Measurements from ENCODE around the gene HBM.
"Not testable (repeated sequence)": the region's sequence is repeated elsewhere in the genome, so short reads cannot be mapped to it uniquely, and the experiment has no call there.

The HBM gene

DNA sequence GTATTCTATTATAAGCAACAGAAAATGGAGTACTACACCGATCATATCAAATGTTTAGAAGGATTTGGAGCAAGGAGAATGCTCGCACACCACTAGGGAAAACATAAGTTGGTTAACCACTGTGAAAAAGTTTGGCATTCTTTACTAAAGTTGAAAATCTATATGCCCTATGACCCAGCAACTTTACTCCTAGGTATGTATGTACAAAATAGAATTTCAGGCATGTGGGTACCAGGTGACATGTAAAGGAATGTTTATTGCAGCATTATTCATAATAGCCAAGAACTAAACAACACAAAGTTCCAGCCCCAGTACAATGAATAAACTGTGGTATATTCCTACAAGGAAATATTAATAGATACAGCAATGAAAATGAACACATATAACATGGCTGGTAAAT, 19.1 kb upstream of the HBM start:
- no peak overlapping the region for H3K4me3 ChIP-seq (ENCODE audit: low read length)
- no peak for TF ChIP-seq CTCF (conservative IDR thresholded peaks at IDR 0.05; ENCODE audit: low read depth, low read length)
- no peak for DNase-seq (ENCODE audit: low read depth)

DNA sequence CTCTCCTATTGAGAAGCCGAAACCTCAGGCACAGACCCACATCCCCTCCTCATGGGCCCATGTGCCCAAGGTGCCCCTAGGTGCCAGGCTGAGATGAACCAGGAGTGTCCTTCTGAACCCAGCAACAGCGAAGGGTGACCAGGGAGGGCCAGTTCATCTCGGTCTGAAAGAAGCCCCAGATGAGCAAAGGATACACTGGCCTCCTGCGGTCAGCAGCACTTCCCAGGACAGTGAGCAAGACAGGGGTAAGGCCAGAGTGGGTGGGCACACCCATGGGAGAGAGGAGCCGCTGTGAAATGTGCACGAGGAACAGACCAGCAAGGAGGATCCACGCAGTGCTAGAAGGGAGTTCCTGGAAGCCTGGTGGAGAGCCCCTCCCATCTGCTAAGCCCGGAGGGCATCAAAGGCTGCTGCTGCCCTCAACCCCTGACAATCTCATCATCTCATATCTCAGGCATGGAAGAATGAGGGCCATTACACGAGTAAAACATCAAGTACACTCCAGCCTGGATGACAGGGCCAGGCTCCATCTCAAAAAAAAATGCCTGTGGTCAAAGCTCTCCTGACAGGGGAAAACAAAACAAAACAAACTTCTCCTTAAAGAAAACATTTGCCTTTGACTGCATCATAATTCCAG, 16.6 kb upstream of the HBM start:
- DNase-seq (ENCODE audit: low read depth), result no peak
- TF ChIP-seq CTCF (conservative IDR thresholded peaks at IDR 0.05; ENCODE audit: low read depth, low read length), result no peak
- no peak overlapping the region for H3K4me3 ChIP-seq (ENCODE audit: low read length)

DNA sequence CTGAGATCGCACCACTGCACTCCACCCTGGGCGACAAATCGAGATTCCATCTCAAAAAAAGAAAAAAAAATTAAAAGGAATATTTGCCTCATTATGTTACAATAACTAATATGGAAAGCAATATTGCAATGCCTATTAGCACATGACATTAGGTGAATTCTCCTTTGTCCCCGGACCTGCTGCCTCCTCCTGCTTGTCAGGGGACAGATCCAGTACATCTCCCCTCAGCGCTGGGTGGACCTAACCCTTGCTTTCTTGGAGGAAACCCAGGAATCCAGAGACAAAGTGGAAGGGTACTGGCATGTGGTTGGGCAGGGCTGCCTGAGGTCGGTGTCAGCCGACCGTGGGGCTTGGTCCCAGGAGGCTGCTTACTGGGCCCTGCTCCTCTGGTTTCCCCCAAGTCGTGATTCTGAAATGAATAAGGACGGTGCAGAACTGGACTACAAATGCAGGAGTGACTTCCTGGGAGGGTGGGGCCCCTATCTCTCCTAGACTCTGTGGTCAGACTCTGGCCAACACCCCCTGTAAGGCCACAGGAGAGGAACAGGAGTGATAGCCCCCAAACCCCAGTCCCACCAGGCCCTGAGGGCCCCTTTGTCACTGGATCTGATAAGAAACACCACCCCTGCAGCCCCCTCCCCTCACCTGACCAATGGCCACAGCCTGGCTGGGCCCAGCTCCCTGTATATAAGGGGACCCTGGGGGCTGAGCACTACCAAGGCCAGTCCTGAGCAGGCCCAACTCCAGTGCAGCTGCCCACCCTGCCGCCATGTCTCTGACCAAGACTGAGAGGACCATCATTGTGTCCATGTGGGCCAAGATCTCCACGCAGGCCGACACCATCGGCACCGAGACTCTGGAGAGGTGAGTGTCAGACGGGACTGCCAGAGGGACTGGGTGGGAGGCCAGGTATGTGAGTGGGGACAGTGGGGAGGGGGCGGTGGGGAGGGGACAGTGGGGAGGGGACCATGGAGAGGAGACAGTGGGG, 13.3 kb upstream of the HBM start, which contains the start of gene HBZ:
HBZ (plus strand) TSS at position 504 of the 988 bp plus-strand sequence; CDS start at position 770, 266 bp downstream.
- no peak within 1 kb of the TSS for H3K4me3 ChIP-seq (ENCODE audit: low read length)
- no peak for TF ChIP-seq CTCF (conservative IDR thresholded peaks at IDR 0.05; ENCODE audit: low read depth, low read length)
- DNase-seq (ENCODE audit: low read depth), result no peak

DNA sequence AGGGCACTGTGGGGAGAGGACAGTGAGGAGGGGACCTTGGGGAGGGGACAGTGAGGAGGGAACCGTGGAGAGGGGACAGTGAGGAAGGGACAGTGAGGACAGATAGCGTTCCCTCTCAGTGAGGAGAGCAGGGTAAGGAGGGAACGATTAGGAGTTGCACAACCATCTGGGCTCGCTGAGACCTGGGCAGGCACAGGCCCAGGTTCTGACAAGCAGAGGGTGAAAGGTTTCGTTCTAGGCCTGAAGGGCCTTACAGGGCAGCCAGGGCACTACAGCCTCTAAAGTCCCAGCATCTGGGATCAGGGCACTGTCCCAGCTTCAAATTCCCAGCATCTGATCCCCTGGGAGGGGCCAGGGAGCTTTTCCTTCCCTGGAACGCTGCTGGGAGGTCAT, 12.7 kb upstream of the HBM start:
- not testable (repeated sequence) for DNase-seq (ENCODE audit: low read depth); H3K4me3 ChIP-seq (ENCODE audit: low read length)

DNA sequence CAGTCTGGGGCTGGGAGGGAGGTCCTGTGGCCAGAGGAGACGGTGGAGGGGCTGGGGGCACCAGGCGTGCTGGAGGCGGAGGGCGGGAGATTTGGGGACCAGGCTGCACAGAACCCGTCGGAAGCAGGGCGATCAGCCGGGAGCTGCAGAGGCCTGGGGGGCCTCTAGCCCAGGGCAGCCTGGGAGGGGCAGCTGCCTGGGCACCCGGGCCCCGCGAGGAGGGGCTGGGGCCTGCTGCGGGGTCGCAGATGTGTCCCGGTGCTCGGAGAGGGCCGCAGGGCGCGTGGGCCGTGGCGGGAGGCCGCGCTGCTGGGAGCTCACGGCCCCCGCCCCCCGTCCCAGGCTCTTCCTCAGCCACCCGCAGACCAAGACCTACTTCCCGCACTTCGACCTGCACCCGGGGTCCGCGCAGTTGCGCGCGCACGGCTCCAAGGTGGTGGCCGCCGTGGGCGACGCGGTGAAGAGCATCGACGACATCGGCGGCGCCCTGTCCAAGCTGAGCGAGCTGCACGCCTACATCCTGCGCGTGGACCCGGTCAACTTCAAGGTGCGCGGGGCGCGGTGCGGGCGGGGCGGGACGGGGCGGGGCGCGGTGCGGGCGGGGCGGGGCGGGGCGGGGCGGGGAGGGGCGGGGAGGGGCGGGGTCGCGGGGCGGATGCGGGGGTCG, 12.1 kb upstream of the HBM start:
- not testable (repeated sequence) for H3K4me3 ChIP-seq (ENCODE audit: low read length); DNase-seq (ENCODE audit: low read depth)

DNA sequence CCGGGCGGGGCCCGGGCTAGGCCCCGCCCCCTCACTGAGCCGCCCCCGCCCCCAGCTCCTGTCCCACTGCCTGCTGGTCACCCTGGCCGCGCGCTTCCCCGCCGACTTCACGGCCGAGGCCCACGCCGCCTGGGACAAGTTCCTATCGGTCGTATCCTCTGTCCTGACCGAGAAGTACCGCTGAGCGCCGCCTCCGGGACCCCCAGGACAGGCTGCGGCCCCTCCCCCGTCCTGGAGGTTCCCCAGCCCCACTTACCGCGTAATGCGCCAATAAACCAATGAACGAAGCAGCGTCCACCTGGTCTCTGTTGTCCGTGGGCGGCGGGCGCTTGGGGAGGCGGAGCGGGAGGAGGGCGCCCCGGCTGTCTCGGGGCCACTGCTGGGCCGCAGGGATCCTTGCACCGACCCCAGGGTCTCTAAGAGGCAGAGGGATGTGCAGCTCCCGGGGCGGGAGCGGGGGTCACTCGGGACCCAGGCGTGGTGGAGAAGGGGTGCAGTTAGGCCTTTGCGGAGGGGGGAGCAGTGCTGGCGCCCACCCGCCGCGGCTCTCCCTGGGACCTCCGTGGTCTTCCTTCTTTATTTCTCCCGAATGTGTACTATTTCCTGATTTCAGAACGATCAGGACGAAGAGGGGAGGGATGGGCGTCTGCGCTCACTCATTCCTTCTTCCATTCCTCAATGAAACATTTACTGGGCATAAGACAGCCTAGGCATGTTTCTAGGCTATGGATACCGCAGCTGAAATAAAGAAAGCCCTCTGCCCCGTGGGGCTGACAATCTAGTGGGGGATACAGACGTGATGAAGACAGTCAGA, 11.4 kb upstream of the HBM start:
- peak overlapping the region; percentile 43 for H3K4me3 ChIP-seq (ENCODE audit: low read length)
- DNase-seq (ENCODE audit: low read depth), result no peak
- no peak for TF ChIP-seq CTCF (conservative IDR thresholded peaks at IDR 0.05; ENCODE audit: low read depth, low read length)

GRCh38 chr16:155031-155398, 10.8 kb upstream of the HBM start:
- TF ChIP-seq CTCF (conservative IDR thresholded peaks at IDR 0.05; ENCODE audit: low read depth, low read length), result no peak
- peak overlapping the region; percentile 43 for H3K4me3 ChIP-seq (ENCODE audit: low read length)

More at GRCh38 chr16:155031-155398, 10.8 kb upstream of the HBM start:
- no peak for DNase-seq (ENCODE audit: low read depth)

Data from retinal pigment epithelial cell (primary cell).